ENCODE data around the gene ATP1A2. TPM values are rescaled to one million over a fixed set of nuclear protein-coding genes. Genes with fewer than 3 reads are reported as not detected.

ATP1A2 gene
- total RNA-seq, result not detected

GRCh38 chr1:160115545-160116282, at the start of gene ATP1A2:
Gene ATP1A2 (plus strand): TSS chr1:160115759. CDS start chr1:160115862, 103 bp downstream.
- CTCF ChIA-PET, result no interaction called here

GRCh38 chr1:160066829-160067745, 48.5 kb upstream of the ATP1A2 start:
- no peak overlapping the region for H3K4me3 Mint-ChIP-seq
- H3K27me3 Mint-ChIP-seq (ENCODE audit: low read depth), result peaks cover 52% of the 10 kb centered on the region
- ChIA-PET CTCF (interaction anchor here (1.3 to 27.5 kb wide), 4 partner anchors 11 to 59 kb away, joined by 3 to 617 read pairs (median 18); no protein-coding TSS in a partner anchor), POLR2A (no interaction called here)
- H3K9me3 Mint-ChIP-seq (ENCODE audit: insufficient read depth), result no peaks in the 10 kb centered on the region
- H3K36me3 Mint-ChIP-seq (ENCODE audit: low read depth), result no peaks in the 10 kb centered on the region
- no peak for DNase-seq
- no peak overlapping the region for H3K27ac Mint-ChIP-seq
- H3K4me1 Mint-ChIP-seq (ENCODE audit: low read depth), result peaks cover 14% of the 10 kb centered on the region
- no peak for ATAC-seq

More at GRCh38 chr1:160115545-160116282, at the start of gene ATP1A2:
- Mint-ChIP-seq H3K4me1 (ENCODE audit: low read depth) (no peaks in the 10 kb centered on the region), H3K9me3 (ENCODE audit: insufficient read depth) (no peaks in the 10 kb centered on the region), H3K27ac (no peak within 1 kb of the TSS), H3K36me3 (ENCODE audit: low read depth) (no peaks in the 10 kb centered on the region), H3K4me3 (no peak within 1 kb of the TSS), H3K27me3 (ENCODE audit: low read depth) (peaks cover 16% of the 10 kb centered on the region)
- no peak for ATAC-seq
- POLR2A ChIA-PET, result no interaction called here
- DNase-seq, result no peak

DNA sequence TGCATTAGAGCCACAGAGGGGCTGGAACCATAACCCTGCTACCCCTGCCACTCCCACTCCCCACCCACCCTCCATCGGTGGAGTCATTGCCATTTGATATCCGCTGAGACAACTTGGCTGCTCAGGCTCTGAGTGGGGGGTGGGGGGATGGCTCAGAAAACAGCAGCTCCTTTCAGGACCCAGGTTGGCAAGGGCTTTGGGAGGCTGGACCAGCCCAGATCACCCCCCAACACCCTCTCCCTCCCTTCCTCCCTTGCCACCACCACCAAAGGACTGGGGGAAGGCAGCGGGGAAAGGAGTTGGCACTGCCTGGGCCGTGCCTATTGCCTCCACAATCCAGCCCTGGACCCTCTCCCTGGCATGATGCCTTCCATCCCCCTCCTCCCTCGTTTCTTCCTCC, 47.3 kb upstream of the ATP1A2 start:
- POLR2A ChIA-PET, result no interaction called here
- Mint-ChIP-seq H3K27me3 (ENCODE audit: low read depth) (peaks cover 55% of the 10 kb centered on the region), H3K36me3 (ENCODE audit: low read depth) (no peaks in the 10 kb centered on the region), H3K4me1 (ENCODE audit: low read depth) (peaks cover 14% of the 10 kb centered on the region), H3K27ac (no peak overlapping the region), H3K4me3 (no peak overlapping the region), H3K9me3 (ENCODE audit: insufficient read depth) (no peaks in the 10 kb centered on the region)
- CTCF ChIA-PET, result interaction anchor here (1.3 to 27.5 kb wide), 4 partner anchors 10 to 60 kb away, joined by 3 to 617 read pairs (median 18); no protein-coding TSS in a partner anchor
- ATAC-seq (no peak), DNase-seq (no peak)

DNA sequence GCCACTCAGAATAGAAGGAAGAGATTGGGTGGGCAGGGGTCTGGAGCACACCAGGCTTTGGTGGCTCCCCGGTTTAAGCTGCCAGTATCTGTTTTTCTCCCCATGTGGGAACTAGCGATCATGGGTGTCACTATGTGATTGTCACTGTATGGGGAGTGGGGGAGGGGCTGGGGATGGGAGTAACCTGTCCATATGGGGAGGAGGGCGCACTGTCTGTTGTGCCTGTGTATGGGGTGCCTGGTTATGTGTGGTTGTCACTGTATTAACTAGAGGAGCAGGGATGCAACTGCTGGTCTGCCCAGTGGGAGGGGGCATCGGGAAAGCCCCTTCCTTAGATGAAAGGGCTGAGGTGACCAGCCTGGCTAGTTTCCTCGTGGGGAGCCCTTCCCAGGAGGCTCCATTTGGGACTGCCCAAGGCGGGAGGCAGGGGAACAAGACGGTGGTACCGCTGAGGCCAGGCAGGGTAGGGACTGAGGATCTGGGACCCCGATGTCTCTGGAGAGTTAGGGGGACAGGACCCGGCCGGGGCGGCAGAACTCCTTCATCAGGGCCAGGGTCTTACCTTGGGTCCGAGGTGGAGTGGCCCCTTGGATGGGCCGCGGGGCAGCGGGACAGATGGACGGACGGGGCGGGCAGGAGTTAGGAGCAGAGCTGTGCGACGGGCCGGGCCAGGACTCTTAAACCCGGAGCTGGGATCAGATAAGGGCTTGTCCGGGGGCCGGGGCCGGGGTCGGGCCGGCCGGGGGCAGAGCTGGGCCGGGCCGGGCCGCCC, 45.9 kb upstream of the ATP1A2 start, which contains the start of gene KCNJ10:
Gene KCNJ10, minus strand, starts transcription at position 701 of the 772 bp plus-strand sequence. CDS start 27,628 bp downstream, outside the sequence.
- CTCF ChIA-PET, result interaction anchor here (1.4 to 27.5 kb wide), 4 partner anchors 9 to 17 kb away, joined by 4 to 617 read pairs (median 39); partner anchors contain the start of gene KCNJ9
- peak within 1 kb of the TSS; percentile 66 for H3K4me3 Mint-ChIP-seq
- H3K9me3 Mint-ChIP-seq (ENCODE audit: insufficient read depth), result no peaks in the 10 kb centered on the region
- DNase-seq (no peak), ATAC-seq (no peak)
- H3K36me3 Mint-ChIP-seq (ENCODE audit: low read depth), result no peaks in the 10 kb centered on the region
- H3K4me1 Mint-ChIP-seq (ENCODE audit: low read depth), result peaks cover 14% of the 10 kb centered on the region
- POLR2A ChIA-PET, result no interaction called here
- H3K27ac Mint-ChIP-seq, result no peak within 1 kb of the TSS
- peaks cover 58% of the 10 kb centered on the region for H3K27me3 Mint-ChIP-seq (ENCODE audit: low read depth)

DNA sequence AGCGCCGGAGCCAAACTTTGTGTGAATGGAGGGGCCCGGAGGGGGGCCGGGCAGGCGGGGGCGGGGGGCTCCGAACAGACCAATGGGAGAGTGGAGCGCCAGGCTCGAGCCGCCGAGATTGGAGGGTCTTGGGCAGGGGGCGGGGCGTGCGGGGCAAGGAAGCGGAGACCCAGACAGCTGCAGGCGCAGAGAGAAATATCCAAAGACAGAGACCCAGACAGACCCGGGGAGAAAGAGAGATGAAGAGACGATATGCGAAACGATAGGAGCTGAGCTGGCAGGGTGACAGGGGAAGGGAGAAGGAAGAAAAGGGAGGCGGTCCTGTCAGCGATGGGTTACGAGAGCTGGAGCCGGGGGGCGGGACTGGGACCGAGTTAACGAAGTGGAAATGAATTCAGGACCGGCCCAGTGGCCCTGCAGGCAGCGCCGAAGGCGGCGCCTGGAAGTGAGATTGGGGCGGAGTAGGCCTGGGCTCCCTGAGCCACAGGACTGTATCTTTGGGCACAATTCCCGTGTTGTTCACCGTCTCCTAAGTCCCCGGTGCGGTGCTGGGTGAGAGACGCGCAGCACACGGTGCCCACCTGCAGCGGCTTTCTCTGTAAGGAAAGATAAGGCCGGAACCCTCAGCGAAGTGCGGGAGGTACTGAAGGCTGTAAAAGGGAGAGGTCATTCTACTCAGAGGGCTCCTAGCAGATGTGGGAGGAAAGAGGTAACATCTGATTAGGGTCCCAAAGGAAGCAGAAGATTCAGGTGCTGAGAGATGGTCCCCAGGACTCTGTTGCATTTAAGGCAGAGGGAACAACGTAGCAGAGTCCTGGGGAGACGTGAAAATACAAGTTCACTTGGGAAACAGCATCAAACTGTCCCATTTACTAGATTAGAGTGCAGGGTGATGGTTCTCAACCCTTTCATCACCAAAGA, 45.1 kb upstream of the ATP1A2 start:
- ChIA-PET CTCF (interaction anchor here (1.4 to 27.5 kb wide), 4 partner anchors 8 to 18 kb away, joined by 4 to 617 read pairs (median 39); partner anchors contain the start of gene KCNJ9), POLR2A (no interaction called here)
- ATAC-seq (peak; percentile 91), DNase-seq (peak; percentile 67)
- Mint-ChIP-seq H3K27me3 (ENCODE audit: low read depth) (peaks cover 55% of the 10 kb centered on the region), H3K27ac (no peak overlapping the region), H3K4me1 (ENCODE audit: low read depth) (peaks cover 14% of the 10 kb centered on the region), H3K36me3 (ENCODE audit: low read depth) (no peaks in the 10 kb centered on the region), H3K9me3 (ENCODE audit: insufficient read depth) (no peaks in the 10 kb centered on the region), H3K4me3 (peak overlapping the region; percentile 66)

GRCh38 chr1:160071289-160071688, 44.3 kb upstream of the ATP1A2 start:
- H3K4me1 Mint-ChIP-seq (ENCODE audit: low read depth), result peaks cover 14% of the 10 kb centered on the region
- peaks cover 55% of the 10 kb centered on the region for H3K27me3 Mint-ChIP-seq (ENCODE audit: low read depth)
- H3K27ac Mint-ChIP-seq, result no peak overlapping the region
- ChIA-PET CTCF (interaction anchor here (0.7 to 27.5 kb wide), 4 partner anchors 7 to 27 kb away, joined by 3 to 617 read pairs (median 39); partner anchors contain the start of gene IGSF8), POLR2A (no interaction called here)
- no peaks in the 10 kb centered on the region for H3K9me3 Mint-ChIP-seq (ENCODE audit: insufficient read depth)
- DNase-seq, result no peak
- no peaks in the 10 kb centered on the region for H3K36me3 Mint-ChIP-seq (ENCODE audit: low read depth)
- ATAC-seq, result no peak
- no peak overlapping the region for H3K4me3 Mint-ChIP-seq

- no peaks in the 10 kb centered on the region for H3K36me3 Mint-ChIP-seq (ENCODE audit: low read depth)
- no peak overlapping the region for H3K27ac Mint-ChIP-seq
- no peaks in the 10 kb centered on the region for H3K9me3 Mint-ChIP-seq (ENCODE audit: insufficient read depth)
- peaks cover 44% of the 10 kb centered on the region for H3K27me3 Mint-ChIP-seq (ENCODE audit: low read depth)
- H3K4me3 Mint-ChIP-seq, result no peak overlapping the region
- DNase-seq, result no peak
- ATAC-seq, result no peak
- CTCF ChIA-PET, result interaction anchor here (7.2 to 27.5 kb wide), 2 partner anchors 11 to 22 kb away, joined by 58 to 617 read pairs; no protein-coding TSS in a partner anchor
- H3K4me1 Mint-ChIP-seq (ENCODE audit: low read depth), result peaks cover 13% of the 10 kb centered on the region
- POLR2A ChIA-PET, result interaction anchor here (1.3 kb wide), 1 partner anchor 24 kb away, joined by 5 read pairs; no protein-coding TSS in a partner anchor
Observed at GRCh38 chr1:160074865-160075264, 40.7 kb upstream of the ATP1A2 start.

GRCh38 chr1:160075836-160076235, 39.7 kb upstream of the ATP1A2 start:
- no peak overlapping the region for H3K4me3 Mint-ChIP-seq
- DNase-seq (no peak), ATAC-seq (no peak)
- no peaks in the 10 kb centered on the region for H3K36me3 Mint-ChIP-seq (ENCODE audit: low read depth)
- H3K27ac Mint-ChIP-seq, result no peak overlapping the region
- CTCF ChIA-PET, result interaction anchor here (7.2 to 27.5 kb wide), 2 partner anchors 10 to 23 kb away, joined by 58 to 617 read pairs; no protein-coding TSS in a partner anchor
- peaks cover 45% of the 10 kb centered on the region for H3K27me3 Mint-ChIP-seq (ENCODE audit: low read depth)
- H3K4me1 Mint-ChIP-seq (ENCODE audit: low read depth), result peaks cover 6% of the 10 kb centered on the region
- POLR2A ChIA-PET, result interaction anchor here (1.3 kb wide), 1 partner anchor 23 kb away, joined by 5 read pairs; no protein-coding TSS in a partner anchor
- no peaks in the 10 kb centered on the region for H3K9me3 Mint-ChIP-seq (ENCODE audit: insufficient read depth)

DNA sequence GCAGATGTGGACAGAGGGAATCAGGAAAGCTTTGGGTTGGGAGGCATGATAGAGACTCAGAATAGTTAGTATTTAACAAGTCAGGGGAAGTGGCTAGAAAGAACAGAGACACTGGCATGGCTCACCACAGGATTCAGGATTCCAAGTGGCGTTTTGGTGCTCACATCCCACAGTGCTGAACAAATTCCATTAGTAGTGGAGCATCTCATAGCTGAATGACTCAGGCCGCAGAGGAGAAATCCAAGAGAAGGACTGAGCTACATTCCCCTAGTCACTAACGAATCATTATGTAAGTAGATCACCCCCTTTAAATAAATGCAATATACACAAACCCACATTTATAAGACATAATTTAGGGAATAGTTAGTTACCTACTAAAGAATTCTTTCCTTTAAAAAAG, 39.3 kb upstream of the ATP1A2 start:
- H3K27ac Mint-ChIP-seq, result no peak overlapping the region
- ATAC-seq (no peak), DNase-seq (no peak)
- peaks cover 47% of the 10 kb centered on the region for H3K27me3 Mint-ChIP-seq (ENCODE audit: low read depth)
- H3K9me3 Mint-ChIP-seq (ENCODE audit: insufficient read depth), result no peaks in the 10 kb centered on the region
- ChIA-PET POLR2A (interaction anchor here (1.3 kb wide), 1 partner anchor 23 kb away, joined by 5 read pairs; no protein-coding TSS in a partner anchor), CTCF (interaction anchor here (7.2 to 27.5 kb wide), 2 partner anchors 9 to 24 kb away, joined by 58 to 617 read pairs; no protein-coding TSS in a partner anchor)
- H3K4me3 Mint-ChIP-seq, result no peak overlapping the region
- no peaks in the 10 kb centered on the region for H3K36me3 Mint-ChIP-seq (ENCODE audit: low read depth)
- H3K4me1 Mint-ChIP-seq (ENCODE audit: low read depth), result peaks cover 5% of the 10 kb centered on the region

GRCh38 chr1:160077486-160077885, 38.1 kb upstream of the ATP1A2 start:
- DNase-seq, result no peak
- CTCF ChIA-PET, result interaction anchor here (0.6 to 27.5 kb wide), 20 partner anchors 7 to 302 kb away, joined by 3 to 617 read pairs (median 4); partner anchors contain the start of genes IGSF8, KCNJ10 and PIGM
- Mint-ChIP-seq H3K4me1 (ENCODE audit: low read depth) (peaks cover 3% of the 10 kb centered on the region), H3K36me3 (ENCODE audit: low read depth) (no peaks in the 10 kb centered on the region), H3K27me3 (ENCODE audit: low read depth) (peaks cover 47% of the 10 kb centered on the region), H3K4me3 (no peak overlapping the region), H3K27ac (no peak overlapping the region), H3K9me3 (ENCODE audit: insufficient read depth) (no peaks in the 10 kb centered on the region)
- ATAC-seq, result no peak
- POLR2A ChIA-PET, result no interaction called here
